Astrocyte of the cerebellum (primary cell): ENCODE results near the gene OTULIN.

Experiments used
- DNase-seq: peaks from one replicate; pipeline ENCODE4 v3.0.0-alpha.2; 2011; ENCODE audit warnings: low read depth
- H3K4me3 ChIP-seq: 2 replicates; pipeline ENCODE4 v1.5.1; 2011; ENCODE audit warnings: mild to moderate bottlenecking, low read depth, low read length, moderate library complexity
- in situ Hi-C: cut with HindIII; loops from 2 replicates; pipeline ENCODE4 v1.10.0; 2017; ENCODE audit warnings: low sequenced_read_pairs
- TF ChIP-seq, protein P1 (sequence below): IDR thresholded peaks from 2 replicates; pipeline ENCODE4 v1.5.1; 2012; ENCODE audit warnings: low read length, low read depth, moderate library complexity, mild to moderate bottlenecking; ENCODE audit errors: missing control alignments

OTULIN gene

GRCh38 chr5:14727428-14727865, 62.9 kb downstream of the OTULIN start:
- TF ChIP-seq, protein P1, sequence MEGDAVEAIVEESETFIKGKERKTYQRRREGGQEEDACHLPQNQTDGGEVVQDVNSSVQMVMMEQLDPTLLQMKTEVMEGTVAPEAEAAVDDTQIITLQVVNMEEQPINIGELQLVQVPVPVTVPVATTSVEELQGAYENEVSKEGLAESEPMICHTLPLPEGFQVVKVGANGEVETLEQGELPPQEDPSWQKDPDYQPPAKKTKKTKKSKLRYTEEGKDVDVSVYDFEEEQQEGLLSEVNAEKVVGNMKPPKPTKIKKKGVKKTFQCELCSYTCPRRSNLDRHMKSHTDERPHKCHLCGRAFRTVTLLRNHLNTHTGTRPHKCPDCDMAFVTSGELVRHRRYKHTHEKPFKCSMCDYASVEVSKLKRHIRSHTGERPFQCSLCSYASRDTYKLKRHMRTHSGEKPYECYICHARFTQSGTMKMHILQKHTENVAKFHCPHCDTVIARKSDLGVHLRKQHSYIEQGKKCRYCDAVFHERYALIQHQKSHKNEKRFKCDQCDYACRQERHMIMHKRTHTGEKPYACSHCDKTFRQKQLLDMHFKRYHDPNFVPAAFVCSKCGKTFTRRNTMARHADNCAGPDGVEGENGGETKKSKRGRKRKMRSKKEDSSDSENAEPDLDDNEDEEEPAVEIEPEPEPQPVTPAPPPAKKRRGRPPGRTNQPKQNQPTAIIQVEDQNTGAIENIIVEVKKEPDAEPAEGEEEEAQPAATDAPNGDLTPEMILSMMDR: peak; percentile 93
- peak; percentile 74 for DNase-seq
- in situ Hi-C loops: no loop called here
- H3K4me3 ChIP-seq: no peak overlapping the region

DNA sequence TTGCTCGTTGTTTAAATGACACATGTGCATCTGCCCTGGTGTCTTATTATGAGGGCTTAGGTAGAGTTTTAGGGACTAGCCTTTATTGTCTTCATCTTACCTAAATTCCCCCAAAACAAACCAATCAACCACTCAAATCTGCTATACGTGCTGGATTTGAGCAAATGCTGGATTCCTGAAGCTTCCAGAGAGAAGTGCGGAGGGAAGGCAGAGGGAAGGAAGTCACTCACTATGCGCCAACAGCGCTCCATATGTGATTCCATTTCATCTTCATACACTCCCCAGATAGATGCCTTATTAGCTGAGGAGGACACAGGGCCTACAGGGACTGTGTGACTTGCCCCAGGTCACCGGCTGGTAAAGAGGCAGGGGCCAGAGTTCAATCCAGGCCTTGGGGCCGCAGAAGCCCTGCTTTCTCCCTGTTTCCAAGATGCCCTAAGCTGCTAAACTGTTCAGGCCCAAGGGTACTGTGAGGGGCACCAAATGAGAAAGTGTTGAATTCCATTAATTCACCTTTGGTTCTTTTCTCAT, 63.5 kb downstream of the OTULIN start:
- DNase-seq: no peak
- in situ Hi-C loops: no loop called here
- TF ChIP-seq, protein P1: no peak
- no peak overlapping the region for H3K4me3 ChIP-seq

GRCh38 chr5:14728459-14728938, 64.0 kb downstream of the OTULIN start:
- H3K4me3 ChIP-seq: no peak overlapping the region
- in situ Hi-C loops: no loop called here
- TF ChIP-seq, protein P1: no peak
- no peak for DNase-seq

- DNase-seq: no peak
- TF ChIP-seq, protein P1: no peak
- no peak overlapping the region for H3K4me3 ChIP-seq
- in situ Hi-C loops: loop anchor here (5.0 kb wide), 1 partner anchor 273 kb away; no protein-coding TSS in a partner anchor
These were observed 65.2 kb downstream of the OTULIN start for GRCh38 chr5:14729448-14730385.

DNA sequence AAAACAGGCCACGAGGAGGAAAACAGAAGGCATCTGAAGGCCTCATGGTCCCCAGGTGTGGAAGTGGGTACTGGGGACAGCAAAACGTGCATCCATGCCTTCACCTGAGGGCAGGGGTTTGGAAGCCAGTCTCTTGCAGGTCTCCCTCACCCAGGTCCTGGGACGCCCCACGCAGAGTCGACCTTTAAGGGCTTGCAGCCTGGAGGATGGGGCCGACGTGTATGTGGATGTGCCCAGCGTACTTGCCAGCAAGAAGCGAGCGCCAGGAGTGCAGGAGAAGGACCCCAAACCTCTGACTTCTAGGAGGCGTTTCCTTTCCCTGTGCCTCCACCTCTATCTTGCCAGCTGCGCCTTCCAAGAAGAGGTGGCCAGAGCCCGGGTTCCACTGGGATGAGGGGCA, 65.9 kb downstream of the OTULIN start:
- in situ Hi-C loops: loop anchor here (5.0 kb wide), 1 partner anchor 272 kb away; no protein-coding TSS in a partner anchor
- TF ChIP-seq, protein P1: no peak
- DNase-seq: no peak
- no peak overlapping the region for H3K4me3 ChIP-seq

GRCh38 chr5:14730881-14731280, 66.4 kb downstream of the OTULIN start:
- no peak overlapping the region for H3K4me3 ChIP-seq
- in situ Hi-C loops: loop anchor here (5.0 kb wide), 1 partner anchor 271 kb away; no protein-coding TSS in a partner anchor
- DNase-seq: no peak
- TF ChIP-seq, protein P1: no peak
